Measurements from ENCODE around the gene PTX3. TPM values are rescaled to one million over a fixed set of nuclear protein-coding genes. Genes with fewer than 3 reads are reported as not detected.

The PTX3 gene
- total and polyA plus RNA-seq, 2 of the 13 experiments (the other 11 are each of a cell fraction or from before 2014, with no cell fraction given): not detected

DNA sequence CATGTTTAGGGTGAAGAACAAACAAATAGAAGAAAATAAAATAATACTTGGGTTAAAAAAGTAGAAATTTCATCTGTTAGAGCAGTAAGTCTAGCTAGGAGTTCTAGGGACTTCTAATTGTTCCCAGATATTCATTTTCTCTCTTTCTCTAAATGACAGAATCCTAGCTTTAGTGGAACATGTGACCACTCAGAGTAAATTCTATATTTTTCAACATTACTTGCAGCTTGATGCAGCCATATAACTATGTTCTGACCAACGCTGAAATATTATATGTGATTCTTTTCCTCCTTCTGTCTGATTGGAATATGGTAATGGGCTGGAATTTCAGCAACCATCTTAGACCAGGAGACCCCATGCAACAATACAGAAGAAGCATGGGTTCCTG lies 8.1 kb downstream of the PTX3 start:
- no peak overlapping the region for H2AFZ ChIP-seq (ENCODE audit: low read length)
- BruUV-seq (replicated peaks): no TSS peak
- no peak overlapping the region for H3K4me3 ChIP-seq (replicated peaks in 1 of 3; ENCODE audit: insufficient read depth in 1 of 3, low read depth in 2 of 3, low read length in 3 of 3)
- FAIRE-seq (no peak), DNase-seq (ENCODE audit: low spot score) (no peak), ATAC-seq (no peak)
- 10% methylated on average over 1 of the region's 1 CpG for WGBS (ENCODE audit: low lambda C conversion rate)
- H3K9ac ChIP-seq (ENCODE audit: insufficient read depth, low read depth, low read length): no peak overlapping the region
- no peaks in the 10 kb centered on the region for H3K4me1 ChIP-seq (ENCODE audit: insufficient read depth, low read length)
- H3K4me2 ChIP-seq (ENCODE audit: low read depth, low read length): no peak overlapping the region
- no peaks in the 10 kb centered on the region for H3K9me3 ChIP-seq (ENCODE audit: low read length)
- no peaks in the 10 kb centered on the region for H3K36me3 ChIP-seq (replicated peaks in 1 of 2; ENCODE audit: control insufficient read depth in 1 of 2, insufficient read depth in 2 of 2, low read length in 2 of 2)
- H3K27me3 ChIP-seq (ENCODE audit: control insufficient read depth in 1 of 2, insufficient read depth in 2 of 2, low read length in 2 of 2): no peaks in the 10 kb centered on the region
- POLR2A ChIA-PET: no interaction called here
- no peaks in the 10 kb centered on the region for H4K20me1 ChIP-seq (ENCODE audit: insufficient read depth, low read length)
- TF ChIP-seq NR2F6 (IDR thresholded peaks at IDR 0.05): no peak
- TF ChIP-seq NR2F6 (CRISPR knock-in tag; IDR thresholded peaks at IDR 0.05): no peak
- intact Hi-C loops (cut with micrococcal nuclease; ENCODE audit: unreplicated experiment): no loop called here
- in situ Hi-C loops (cut with HindIII; ENCODE audit: extremely low pct_ligation_motif_present, low pct_unique_long_range_greater_than_20kb): no loop called here
- CTCF ChIA-PET (ENCODE audit: low intra/inter-chr PET ratio, low total read pairs): no interaction called here
- no peak overlapping the region for H3K27ac ChIP-seq (ENCODE audit: extremely low read length, insufficient read depth, low read length)
- H3K79me2 ChIP-seq (ENCODE audit: insufficient read depth, low read length): no peaks in the 10 kb centered on the region

DNA sequence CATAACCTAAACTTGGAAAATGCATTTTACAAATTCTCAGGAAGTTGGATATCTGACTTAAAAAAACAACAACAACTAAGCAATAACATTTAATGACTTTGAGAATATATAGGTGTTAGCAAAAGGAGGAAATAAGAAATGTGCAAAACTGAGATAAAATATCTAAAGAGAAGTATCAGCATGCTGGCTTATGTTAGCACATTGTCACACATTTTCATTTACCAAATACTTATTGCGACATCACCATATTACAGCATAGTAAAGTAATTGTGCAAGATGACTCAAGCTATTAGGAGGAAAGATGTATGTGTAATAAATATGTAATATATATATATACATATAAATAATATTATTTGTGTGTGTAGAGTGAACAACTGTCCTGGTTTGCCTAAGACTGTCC lies 9.2 kb downstream of the PTX3 start:
- Histone ChIP-seq H3K4me3 (replicated peaks in 1 of 3; ENCODE audit: insufficient read depth in 1 of 3, low read depth in 2 of 3, low read length in 3 of 3) (no peak overlapping the region), H3K9ac (ENCODE audit: insufficient read depth, low read depth, low read length) (no peak overlapping the region), H4K20me1 (ENCODE audit: insufficient read depth, low read length) (no peaks in the 10 kb centered on the region), H3K4me1 (ENCODE audit: insufficient read depth, low read length) (no peaks in the 10 kb centered on the region), H3K9me3 (ENCODE audit: low read length) (no peaks in the 10 kb centered on the region), H3K79me2 (ENCODE audit: insufficient read depth, low read length) (no peaks in the 10 kb centered on the region), H3K4me2 (ENCODE audit: low read depth, low read length) (no peak overlapping the region), H3K27ac (ENCODE audit: extremely low read length, insufficient read depth, low read length) (no peak overlapping the region), H3K36me3 (replicated peaks in 1 of 2; ENCODE audit: control insufficient read depth in 1 of 2, insufficient read depth in 2 of 2, low read length in 2 of 2) (no peaks in the 10 kb centered on the region), H2AFZ (ENCODE audit: low read length) (no peak overlapping the region), H3K27me3 (ENCODE audit: control insufficient read depth in 1 of 2, insufficient read depth in 2 of 2, low read length in 2 of 2) (no peaks in the 10 kb centered on the region)
- TF ChIP-seq TARDBP (CRISPR knock-in tag; IDR thresholded peaks at IDR 0.05) (no peak), ZNF414 (CRISPR knock-in tag; IDR thresholded peaks at IDR 0.05) (no peak), CEBPG (CRISPR knock-in tag; IDR thresholded peaks at IDR 0.05) (0 out of 2 replicates have a peak, but pooled peaks have one; percentile 18), ZBTB26 (CRISPR knock-in tag; IDR thresholded peaks at IDR 0.05; ENCODE audit: borderline replicate concordance) (no peak), CEBPB (IDR thresholded peaks at IDR 0.05; ENCODE audit: borderline replicate concordance, low read depth, low read length) (peak; percentile 87)
- TF ChIP-seq, protein P1, sequence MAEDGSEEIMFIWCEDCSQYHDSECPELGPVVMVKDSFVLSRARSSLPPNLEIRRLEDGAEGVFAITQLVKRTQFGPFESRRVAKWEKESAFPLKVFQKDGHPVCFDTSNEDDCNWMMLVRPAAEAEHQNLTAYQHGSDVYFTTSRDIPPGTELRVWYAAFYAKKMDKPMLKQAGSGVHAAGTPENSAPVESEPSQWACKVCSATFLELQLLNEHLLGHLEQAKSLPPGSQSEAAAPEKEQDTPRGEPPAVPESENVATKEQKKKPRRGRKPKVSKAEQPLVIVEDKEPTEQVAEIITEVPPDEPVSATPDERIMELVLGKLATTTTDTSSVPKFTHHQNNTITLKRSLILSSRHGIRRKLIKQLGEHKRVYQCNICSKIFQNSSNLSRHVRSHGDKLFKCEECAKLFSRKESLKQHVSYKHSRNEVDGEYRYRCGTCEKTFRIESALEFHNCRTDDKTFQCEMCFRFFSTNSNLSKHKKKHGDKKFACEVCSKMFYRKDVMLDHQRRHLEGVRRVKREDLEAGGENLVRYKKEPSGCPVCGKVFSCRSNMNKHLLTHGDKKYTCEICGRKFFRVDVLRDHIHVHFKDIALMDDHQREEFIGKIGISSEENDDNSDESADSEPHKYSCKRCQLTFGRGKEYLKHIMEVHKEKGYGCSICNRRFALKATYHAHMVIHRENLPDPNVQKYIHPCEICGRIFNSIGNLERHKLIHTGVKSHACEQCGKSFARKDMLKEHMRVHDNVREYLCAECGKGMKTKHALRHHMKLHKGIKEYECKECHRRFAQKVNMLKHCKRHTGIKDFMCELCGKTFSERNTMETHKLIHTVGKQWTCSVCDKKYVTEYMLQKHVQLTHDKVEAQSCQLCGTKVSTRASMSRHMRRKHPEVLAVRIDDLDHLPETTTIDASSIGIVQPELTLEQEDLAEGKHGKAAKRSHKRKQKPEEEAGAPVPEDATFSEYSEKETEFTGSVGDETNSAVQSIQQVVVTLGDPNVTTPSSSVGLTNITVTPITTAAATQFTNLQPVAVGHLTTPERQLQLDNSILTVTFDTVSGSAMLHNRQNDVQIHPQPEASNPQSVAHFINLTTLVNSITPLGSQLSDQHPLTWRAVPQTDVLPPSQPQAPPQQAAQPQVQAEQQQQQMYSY (CRISPR knock-in tag; IDR thresholded peaks at IDR 0.05): no peak
- intact Hi-C loops (cut with micrococcal nuclease; ENCODE audit: unreplicated experiment): no loop called here
- FAIRE-seq (no peak), DNase-seq (ENCODE audit: low spot score) (no peak), ATAC-seq (no peak)
- ChIA-PET CTCF (ENCODE audit: low intra/inter-chr PET ratio, low total read pairs) (no interaction called here), POLR2A (no interaction called here)
- in situ Hi-C loops (cut with HindIII; ENCODE audit: extremely low pct_ligation_motif_present, low pct_unique_long_range_greater_than_20kb): no loop called here
- WGBS (ENCODE audit: low lambda C conversion rate): 57% methylated on average over 1 of the region's 1 CpG
- no TSS peak for BruUV-seq (replicated peaks)
